Keratinocyte (primary cell): ENCODE data around the gene RGN.

Experiments
- CTCF ChIP-seq, 3 experiments: IDR thresholded peaks in 1 of 3; conservative IDR thresholded peaks in 1 of 3; optimal IDR thresholded peaks in 1 of 3; 2 replicates in 2 of 3; 3 replicates in 1 of 3; pipeline versions ENCODE3 to v1.5.1; 2011; ENCODE audit warnings: low read length in 3 of 3, mild to moderate bottlenecking in 3 of 3, moderate library complexity in 2 of 3, control low read depth in 1 of 3, inconsistent platforms in 1 of 3; ENCODE audit not compliant: insufficient read depth in 2 of 3; ENCODE audit errors: extremely low read depth in 1 of 3
- EZH2 ChIP-seq: IDR thresholded peaks from one replicate; pipeline ENCODE4 v1.6.1; 2012; ENCODE audit warnings: inconsistent platforms, mild to moderate bottlenecking, low read length, moderate library complexity

- no peak for TF ChIP-seq CTCF (optimal IDR thresholded peaks at IDR 0.05 in 1 of 3, IDR thresholded peaks at IDR 0.05 in 1 of 3, conservative IDR thresholded peaks at IDR 0.05 in 1 of 3; ENCODE audit: extremely low read depth in 1 of 3, insufficient read depth in 2 of 3, low read length in 3 of 3)
- TF ChIP-seq EZH2 = no peak
Observed at GRCh38 chrX:47129899-47130358, 51.7 kb downstream of the RGN start.
